ENCODE data around the gene CAPN1.

GRCh38 chr11:65219930-65220213 is 38.1 kb downstream of the CAPN1 start:
- TF ChIP-seq CTCF (IDR thresholded peaks at IDR 0.05) (no peak), POLR2A (IDR thresholded peaks at IDR 0.05) (no peak)

Data from adrenal gland (tissue), 5 donors.